Choroid plexus epithelial cell (primary cell): Measurements from ENCODE around the gene RBMS3.

Experiments used
- DNase-seq: peaks from one replicate; pipeline ENCODE4 v3.0.0-alpha.2; 2010; ENCODE audit warnings: low read depth
- H3K4me3 ChIP-seq: 2 replicates; pipeline ENCODE4 v1.5.1; 2011; ENCODE audit warnings: low read depth, mild to moderate bottlenecking, control low read depth, low read length, moderate library complexity
- TF ChIP-seq, protein P1 (sequence below): conservative IDR thresholded peaks from 2 replicates; pipeline ENCODE4 v1.5.1; 2011; ENCODE audit warnings: low read depth, mild to moderate bottlenecking, control low read depth, inconsistent platforms, low read length, moderate library complexity

RBMS3 gene

DNA sequence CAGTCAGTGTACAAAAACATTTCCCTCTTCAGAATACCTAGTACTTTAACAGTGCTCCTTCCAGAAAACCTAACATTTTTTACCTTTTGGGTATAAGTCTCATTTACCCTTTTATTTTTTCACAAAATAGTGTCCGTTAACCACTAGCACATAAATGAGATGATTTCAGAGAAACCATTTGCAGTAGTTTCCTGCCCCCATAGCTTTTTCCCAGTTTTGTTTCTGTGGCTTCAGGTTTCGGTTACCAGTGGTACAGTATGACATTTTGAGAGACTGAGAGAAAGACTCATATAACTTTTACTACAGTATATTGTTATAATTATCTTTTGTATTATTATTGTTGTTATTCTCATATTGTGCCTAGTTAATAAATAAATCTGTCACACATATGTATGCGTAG lies 6.2 kb upstream of the RBMS3 start:
- DNase-seq, result no peak
- TF ChIP-seq, protein P1, sequence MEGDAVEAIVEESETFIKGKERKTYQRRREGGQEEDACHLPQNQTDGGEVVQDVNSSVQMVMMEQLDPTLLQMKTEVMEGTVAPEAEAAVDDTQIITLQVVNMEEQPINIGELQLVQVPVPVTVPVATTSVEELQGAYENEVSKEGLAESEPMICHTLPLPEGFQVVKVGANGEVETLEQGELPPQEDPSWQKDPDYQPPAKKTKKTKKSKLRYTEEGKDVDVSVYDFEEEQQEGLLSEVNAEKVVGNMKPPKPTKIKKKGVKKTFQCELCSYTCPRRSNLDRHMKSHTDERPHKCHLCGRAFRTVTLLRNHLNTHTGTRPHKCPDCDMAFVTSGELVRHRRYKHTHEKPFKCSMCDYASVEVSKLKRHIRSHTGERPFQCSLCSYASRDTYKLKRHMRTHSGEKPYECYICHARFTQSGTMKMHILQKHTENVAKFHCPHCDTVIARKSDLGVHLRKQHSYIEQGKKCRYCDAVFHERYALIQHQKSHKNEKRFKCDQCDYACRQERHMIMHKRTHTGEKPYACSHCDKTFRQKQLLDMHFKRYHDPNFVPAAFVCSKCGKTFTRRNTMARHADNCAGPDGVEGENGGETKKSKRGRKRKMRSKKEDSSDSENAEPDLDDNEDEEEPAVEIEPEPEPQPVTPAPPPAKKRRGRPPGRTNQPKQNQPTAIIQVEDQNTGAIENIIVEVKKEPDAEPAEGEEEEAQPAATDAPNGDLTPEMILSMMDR, result no peak
- no peak overlapping the region for H3K4me3 ChIP-seq

DNA sequence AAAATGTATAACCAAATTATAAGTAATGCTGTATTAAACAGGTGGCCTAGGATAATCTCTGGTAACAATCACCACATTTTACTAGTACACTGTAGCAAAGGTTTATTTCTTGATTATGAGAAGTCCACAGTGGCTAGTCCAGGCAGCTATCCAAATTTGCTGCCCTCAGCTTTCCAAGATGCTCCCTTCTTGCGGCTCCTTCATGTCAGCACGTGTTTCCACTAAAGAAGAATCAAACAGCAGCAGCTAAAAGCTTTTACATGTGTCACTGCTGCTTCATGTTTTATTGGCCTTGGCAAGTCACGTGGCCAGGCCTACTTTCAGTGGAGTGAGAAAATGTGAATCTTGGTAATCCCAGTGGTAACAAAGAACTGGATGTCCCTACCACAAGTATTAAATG lies 5.6 kb upstream of the RBMS3 start:
- TF ChIP-seq, protein P1, result no peak
- peak; percentile 31 for DNase-seq

DNA sequence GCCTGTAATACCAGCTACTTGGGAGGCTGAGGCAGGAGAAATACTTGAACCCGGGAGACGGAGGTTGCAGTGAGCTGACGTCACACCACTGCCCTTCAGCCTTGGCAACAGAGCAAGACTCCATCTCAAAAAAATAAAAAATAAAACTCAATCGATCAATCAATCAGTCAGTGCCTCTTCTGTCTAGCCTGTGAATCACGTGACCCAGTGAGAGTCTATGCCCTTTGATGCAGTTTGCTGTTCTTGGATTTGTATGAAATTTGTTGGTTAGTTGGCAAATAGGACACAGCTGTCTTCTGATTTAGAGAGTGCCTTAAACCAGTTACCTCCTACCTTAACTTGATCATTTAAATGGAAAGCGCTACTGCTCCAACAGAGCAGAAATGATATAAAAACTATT lies 3.6 kb upstream of the RBMS3 start:
- TF ChIP-seq, protein P1, result no peak
- DNase-seq, result no peak
- H3K4me3 ChIP-seq, result no peak overlapping the region

More for the DNA sequence above, 5.6 kb upstream of the RBMS3 start:
- no peak overlapping the region for H3K4me3 ChIP-seq

DNA sequence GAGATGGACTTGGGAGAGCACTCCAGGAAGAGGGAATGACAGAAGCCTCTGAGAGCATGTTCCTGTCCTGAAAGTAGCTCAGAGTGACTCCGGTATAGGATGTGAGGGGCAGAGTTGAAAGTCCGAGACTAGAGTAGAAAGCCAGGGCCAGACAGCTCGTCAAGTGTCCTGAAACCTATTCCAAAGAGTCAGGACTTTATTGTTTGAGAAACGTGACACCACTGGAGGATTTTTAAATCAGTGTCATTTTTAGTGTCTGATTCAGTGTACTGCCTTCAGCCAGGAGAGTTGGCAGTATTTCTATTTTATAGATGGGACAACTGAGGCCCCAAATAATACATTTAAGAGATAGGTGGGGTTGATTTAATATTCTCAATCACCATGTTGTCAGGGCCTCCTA lies 1.6 kb upstream of the RBMS3 start:
- TF ChIP-seq, protein P1, result no peak
- no peak overlapping the region for H3K4me3 ChIP-seq
- DNase-seq, result no peak

DNA sequence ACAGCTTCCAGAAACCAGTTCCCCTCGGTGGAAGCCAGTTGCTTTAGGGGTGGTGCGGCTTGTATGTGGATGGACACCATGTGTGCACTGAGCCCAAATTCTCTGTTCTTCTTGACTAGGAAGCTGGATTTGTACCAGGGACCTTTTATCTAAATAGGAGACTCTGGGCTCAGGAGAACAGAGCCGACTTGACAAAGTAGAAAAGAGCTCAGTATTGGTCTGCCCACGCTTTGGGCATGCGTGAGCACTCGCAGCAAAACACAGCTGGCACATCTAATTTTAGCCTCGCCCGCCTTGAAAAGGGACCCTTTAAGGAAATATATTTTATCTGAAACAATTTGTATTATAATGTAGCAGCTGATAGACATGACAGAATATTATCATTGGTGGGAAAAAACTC lies 1.1 kb upstream of the RBMS3 start:
- TF ChIP-seq, protein P1, result no peak
- DNase-seq, result no peak
- H3K4me3 ChIP-seq, result no peak overlapping the region

DNA sequence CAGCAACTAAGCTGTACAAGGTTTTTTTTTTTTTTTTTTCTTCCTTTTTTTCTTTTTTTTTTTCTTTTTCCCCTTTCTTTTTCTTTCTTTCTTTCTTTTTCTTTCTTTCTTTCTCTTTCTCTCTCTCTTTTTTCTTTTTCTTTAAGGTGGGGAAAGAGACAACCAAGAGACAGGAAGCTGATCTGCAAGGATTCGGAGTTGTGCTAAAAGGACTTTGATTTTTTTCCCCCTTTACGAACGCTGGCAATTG lies 148 bp downstream of the RBMS3 start:
- DNase-seq, result no peak
- TF ChIP-seq, protein P1, result no peak
- peak overlapping the region; percentile 76 for H3K4me3 ChIP-seq

DNA sequence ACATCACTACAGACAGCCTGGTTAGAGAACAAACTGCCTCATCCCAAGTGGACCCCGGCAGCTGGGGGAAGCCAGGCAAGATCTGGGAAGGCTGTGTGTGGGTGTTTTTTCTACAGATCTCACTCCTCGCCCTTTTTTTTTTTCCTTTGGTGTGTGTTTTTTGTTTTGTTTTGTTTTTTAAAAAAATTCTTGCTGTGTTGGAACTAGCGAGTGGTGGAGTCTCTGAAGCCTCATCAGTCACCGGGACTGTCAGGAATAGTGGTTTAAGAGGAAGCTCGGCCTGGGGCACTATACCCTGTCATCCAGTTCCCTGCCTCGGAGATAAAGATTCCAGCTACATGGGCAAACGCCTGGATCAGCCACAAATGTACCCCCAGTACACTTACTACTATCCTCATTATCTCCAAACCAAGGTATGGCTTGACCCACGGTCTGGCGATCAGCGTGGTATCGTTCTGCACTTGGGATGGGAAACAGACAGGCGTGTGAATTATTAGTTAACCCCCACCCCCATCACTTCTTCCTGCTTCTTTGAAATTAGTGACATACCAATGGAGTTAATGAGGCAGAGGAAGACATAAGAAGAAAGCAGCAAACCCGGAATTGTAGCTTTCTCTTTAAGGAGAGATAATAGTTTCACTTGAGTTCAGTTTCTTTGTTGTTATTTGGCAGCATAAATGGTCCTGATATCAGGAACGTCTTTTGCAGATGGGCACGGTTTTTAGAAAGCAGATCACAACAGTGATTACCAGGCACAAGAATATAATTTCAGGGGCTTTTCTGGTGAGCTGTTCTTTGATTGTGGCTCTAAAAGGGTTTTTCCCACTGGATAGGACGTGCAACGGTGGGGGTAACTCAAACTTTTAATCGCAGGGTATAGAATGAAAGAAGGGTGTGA lies 722 bp downstream of the RBMS3 start:
- peak; percentile 70 for DNase-seq
- TF ChIP-seq, protein P1, result no peak
- peak overlapping the region; percentile 76 for H3K4me3 ChIP-seq
